ENCODE results near the gene TMEM109. TPM values are rescaled to one million over a fixed set of nuclear protein-coding genes. Genes with fewer than 3 reads are reported as not detected.

TMEM109 gene
- total and polyA plus RNA-seq, 9 of the 15 experiments (the other 6 are each of a cell fraction or from before 2014, with no cell fraction given): 9.2 to 71.3 (median 30.5) TPM

DNA sequence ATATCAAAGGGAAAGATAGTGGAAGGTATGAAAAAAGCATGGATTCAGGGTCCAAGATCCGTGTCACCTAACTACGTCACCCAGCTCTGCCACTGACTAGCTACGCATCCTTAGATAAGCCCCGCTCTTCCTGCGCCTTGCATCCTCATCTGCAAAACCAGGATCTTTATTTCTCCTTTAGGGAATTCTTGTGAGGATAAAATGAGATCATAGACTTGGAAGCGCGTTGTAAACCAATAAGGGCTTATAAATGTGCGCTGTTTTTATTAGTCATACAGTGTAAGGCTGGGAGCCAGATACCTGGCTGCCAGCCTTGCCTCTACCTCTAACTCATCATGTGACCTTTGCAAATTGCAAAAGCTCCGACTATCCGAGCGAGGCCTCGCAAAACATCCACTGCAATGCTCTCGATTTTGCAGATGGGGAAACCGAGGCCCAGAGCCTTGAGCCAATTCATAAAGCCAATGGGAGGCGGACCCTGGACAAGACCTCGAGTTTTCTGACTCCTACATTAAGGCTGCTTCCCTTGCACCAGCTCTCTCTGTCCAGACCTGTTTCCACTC is 8.3 kb upstream of the TMEM109 start (continued):
- TF ChIP-seq DPF2 (IDR thresholded peaks at IDR 0.05): 0 out of 2 replicates have a peak, but pooled peaks have one; percentile 47
- TF ChIP-seq SREBF2 (CRISPR knock-in tag; IDR thresholded peaks at IDR 0.05): no peak
- TF ChIP-seq ATF1 (CRISPR knock-in tag; IDR thresholded peaks at IDR 0.05): no peak
- TF ChIP-seq ATF1 (tag; IDR thresholded peaks at IDR 0.05): peak; percentile 77
- TF ChIP-seq, protein P1, sequence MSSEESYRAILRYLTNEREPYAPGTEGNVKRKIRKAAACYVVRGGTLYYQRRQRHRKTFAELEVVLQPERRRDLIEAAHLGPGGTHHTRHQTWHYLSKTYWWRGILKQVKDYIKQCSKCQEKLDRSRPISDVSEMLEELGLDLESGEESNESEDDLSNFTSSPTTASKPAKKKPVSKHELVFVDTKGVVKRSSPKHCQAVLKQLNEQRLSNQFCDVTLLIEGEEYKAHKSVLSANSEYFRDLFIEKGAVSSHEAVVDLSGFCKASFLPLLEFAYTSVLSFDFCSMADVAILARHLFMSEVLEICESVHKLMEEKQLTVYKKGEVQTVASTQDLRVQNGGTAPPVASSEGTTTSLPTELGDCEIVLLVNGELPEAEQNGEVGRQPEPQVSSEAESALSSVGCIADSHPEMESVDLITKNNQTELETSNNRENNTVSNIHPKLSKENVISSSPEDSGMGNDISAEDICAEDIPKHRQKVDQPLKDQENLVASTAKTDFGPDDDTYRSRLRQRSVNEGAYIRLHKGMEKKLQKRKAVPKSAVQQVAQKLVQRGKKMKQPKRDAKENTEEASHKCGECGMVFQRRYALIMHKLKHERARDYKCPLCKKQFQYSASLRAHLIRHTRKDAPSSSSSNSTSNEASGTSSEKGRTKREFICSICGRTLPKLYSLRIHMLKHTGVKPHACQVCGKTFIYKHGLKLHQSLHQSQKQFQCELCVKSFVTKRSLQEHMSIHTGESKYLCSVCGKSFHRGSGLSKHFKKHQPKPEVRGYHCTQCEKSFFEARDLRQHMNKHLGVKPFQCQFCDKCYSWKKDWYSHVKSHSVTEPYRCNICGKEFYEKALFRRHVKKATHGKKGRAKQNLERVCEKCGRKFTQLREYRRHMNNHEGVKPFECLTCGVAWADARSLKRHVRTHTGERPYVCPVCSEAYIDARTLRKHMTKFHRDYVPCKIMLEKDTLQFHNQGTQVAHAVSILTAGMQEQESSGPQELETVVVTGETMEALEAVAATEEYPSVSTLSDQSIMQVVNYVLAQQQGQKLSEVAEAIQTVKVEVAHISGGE (CRISPR knock-in tag; IDR thresholded peaks at IDR 0.05): no peak
- no peak for TF ChIP-seq ZNF253 (CRISPR knock-in tag; conservative IDR thresholded peaks at IDR 0.05)
- 0 out of 2 replicates have a peak, but pooled peaks have one; percentile 28 for TF ChIP-seq ATF7 (IDR thresholded peaks at IDR 0.05)
- 0 out of 2 replicates have a peak, but pooled peaks have one; percentile 50 for TF ChIP-seq DNMT1 (IDR thresholded peaks at IDR 0.05)
- TF ChIP-seq FIP1L1 (IDR thresholded peaks at IDR 0.05; ENCODE audit: low read depth, low read length, poor library complexity, severe bottlenecking): no peak
- TF ChIP-seq, protein P2, sequence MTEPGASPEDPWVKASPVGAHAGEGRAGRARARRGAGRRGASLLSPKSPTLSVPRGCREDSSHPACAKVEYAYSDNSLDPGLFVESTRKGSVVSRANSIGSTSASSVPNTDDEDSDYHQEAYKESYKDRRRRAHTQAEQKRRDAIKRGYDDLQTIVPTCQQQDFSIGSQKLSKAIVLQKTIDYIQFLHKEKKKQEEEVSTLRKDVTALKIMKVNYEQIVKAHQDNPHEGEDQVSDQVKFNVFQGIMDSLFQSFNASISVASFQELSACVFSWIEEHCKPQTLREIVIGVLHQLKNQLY (CRISPR knock-in tag; conservative IDR thresholded peaks at IDR 0.05): no peak
- TF ChIP-seq HNRNPK (IDR thresholded peaks at IDR 0.05; ENCODE audit: low read depth, low read length, poor library complexity, severe bottlenecking): no peak
- TF ChIP-seq, protein P3, sequence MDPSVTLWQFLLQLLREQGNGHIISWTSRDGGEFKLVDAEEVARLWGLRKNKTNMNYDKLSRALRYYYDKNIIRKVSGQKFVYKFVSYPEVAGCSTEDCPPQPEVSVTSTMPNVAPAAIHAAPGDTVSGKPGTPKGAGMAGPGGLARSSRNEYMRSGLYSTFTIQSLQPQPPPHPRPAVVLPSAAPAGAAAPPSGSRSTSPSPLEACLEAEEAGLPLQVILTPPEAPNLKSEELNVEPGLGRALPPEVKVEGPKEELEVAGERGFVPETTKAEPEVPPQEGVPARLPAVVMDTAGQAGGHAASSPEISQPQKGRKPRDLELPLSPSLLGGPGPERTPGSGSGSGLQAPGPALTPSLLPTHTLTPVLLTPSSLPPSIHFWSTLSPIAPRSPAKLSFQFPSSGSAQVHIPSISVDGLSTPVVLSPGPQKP (CRISPR knock-in tag; IDR thresholded peaks at IDR 0.05): no peak
- peak in 1 of 2 experiments; percentile 19; a peak in 1 of 4 replicates for TF ChIP-seq RCOR1 (IDR thresholded peaks at IDR 0.05; ENCODE audit: borderline replicate concordance in 1 of 2, low read depth in 2 of 2, low read length in 2 of 2)
- TF ChIP-seq SLC30A9 (CRISPR knock-in tag; IDR thresholded peaks at IDR 0.05): no peak
- no peak for TF ChIP-seq JUND (IDR thresholded peaks at IDR 0.05; ENCODE audit: borderline replicate concordance, low read depth, low read length)
- TF ChIP-seq JUND (tag; IDR thresholded peaks at IDR 0.05; ENCODE audit: borderline replicate concordance, low read depth, low read length): peak; percentile 33; the same call in 1 of the 3 replicates
- TF ChIP-seq ZNF121 (CRISPR knock-in tag; conservative IDR thresholded peaks at IDR 0.05): no peak
- no peak for TF ChIP-seq ZNF584 (CRISPR knock-in tag; IDR thresholded peaks at IDR 0.05; ENCODE audit: low read depth)
- TF ChIP-seq, protein P4, sequence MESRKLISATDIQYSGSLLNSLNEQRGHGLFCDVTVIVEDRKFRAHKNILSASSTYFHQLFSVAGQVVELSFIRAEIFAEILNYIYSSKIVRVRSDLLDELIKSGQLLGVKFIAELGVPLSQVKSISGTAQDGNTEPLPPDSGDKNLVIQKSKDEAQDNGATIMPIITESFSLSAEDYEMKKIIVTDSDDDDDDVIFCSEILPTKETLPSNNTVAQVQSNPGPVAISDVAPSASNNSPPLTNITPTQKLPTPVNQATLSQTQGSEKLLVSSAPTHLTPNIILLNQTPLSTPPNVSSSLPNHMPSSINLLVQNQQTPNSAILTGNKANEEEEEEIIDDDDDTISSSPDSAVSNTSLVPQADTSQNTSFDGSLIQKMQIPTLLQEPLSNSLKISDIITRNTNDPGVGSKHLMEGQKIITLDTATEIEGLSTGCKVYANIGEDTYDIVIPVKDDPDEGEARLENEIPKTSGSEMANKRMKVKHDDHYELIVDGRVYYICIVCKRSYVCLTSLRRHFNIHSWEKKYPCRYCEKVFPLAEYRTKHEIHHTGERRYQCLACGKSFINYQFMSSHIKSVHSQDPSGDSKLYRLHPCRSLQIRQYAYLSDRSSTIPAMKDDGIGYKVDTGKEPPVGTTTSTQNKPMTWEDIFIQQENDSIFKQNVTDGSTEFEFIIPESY (CRISPR knock-in tag; IDR thresholded peaks at IDR 0.05): no peak

All from K562 (cell line).